BJ (cell line): ENCODE measurements around the gene REP15. TPM values are rescaled to one million over a fixed set of nuclear protein-coding genes. Genes with fewer than 3 reads are reported as not detected.

ENCODE experiments used
- CTCF ChIA-PET: fragments of 350-600 bp; formaldehyde crosslinking; extraction: SDS; loops from one replicate; lab custom pipeline; 2021; ENCODE audit warnings: antibody characterized with exemption, inconsistent platforms; lab: Yijun Ruan, JAX
- POLR2A ChIA-PET: fragments of 300-600 bp; sonication (Branson Sonifier 250); formaldehyde crosslinking; extraction: SDS; loops from one replicate; lab custom pipeline; 2021; ENCODE audit warnings: antibody characterized with exemption; lab: Charles Lee
- DNase-seq: peaks from one replicate; pipeline ENCODE4 v3.0.0-alpha.2; 2011; ENCODE audit warnings: low read depth
- H3K27me3 ChIP-seq: 2 replicates; pipeline ENCODE4 v1.6.0; 2011; ENCODE audit warnings: low read length; ENCODE audit not compliant: control insufficient read depth, insufficient read depth
- H3K36me3 ChIP-seq: 2 replicates; pipeline ENCODE4 v1.5.1; 2011; ENCODE audit warnings: low read length; ENCODE audit not compliant: control insufficient read depth, insufficient read depth
- H3K4me3 ChIP-seq: 2 replicates; pipeline ENCODE4 v1.5.1; 2011; ENCODE audit warnings: low read depth, mild to moderate bottlenecking, control low read depth, low read length
- polyA plus RNA-seq: library from polyadenylated mRNA; depleted of rRNA; stranded (reverse); fragments of >200 nt; gene quantifications from 2 replicates; pipeline ENCODE4 v1.2.3, GENCODE V29; 2011
- TF ChIP-seq, protein P1 (sequence below): IDR thresholded peaks from 2 replicates; pipeline ENCODE4 v1.5.1; 2011; ENCODE audit warnings: low read depth, mild to moderate bottlenecking, control low read depth, inconsistent platforms, low read length, moderate library complexity; ENCODE audit not compliant: insufficient read depth

The REP15 gene
- polyA plus RNA-seq, 1 experiment = 0.63 TPM

DNA sequence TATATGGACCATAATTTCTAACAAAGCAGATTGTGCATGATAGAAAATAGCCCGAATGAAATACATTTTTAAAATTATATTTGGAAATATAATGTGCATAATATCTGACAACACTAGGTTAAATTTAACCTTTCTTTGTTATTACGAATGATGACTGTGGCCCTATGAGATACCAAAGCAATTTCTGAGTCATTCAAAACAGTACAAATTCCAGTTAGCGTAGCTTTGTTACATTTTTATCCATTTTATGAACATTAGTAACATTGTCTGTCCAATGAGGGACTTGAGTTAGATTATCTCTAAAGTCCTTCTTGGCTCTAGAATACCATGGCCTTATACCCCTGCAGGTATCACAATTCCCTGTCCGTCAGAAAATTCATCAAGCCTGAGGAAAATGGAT lies 39.0 kb upstream of the REP15 start:
- POLR2A ChIA-PET = no interaction called here
- CTCF ChIA-PET = no interaction called here
- Histone ChIP-seq H3K27me3 (no peaks in the 10 kb centered on the region), H3K4me3 (no peak overlapping the region), H3K36me3 (peaks cover 10% of the 10 kb centered on the region; the same call in 1 of the 2 replicates)
- TF ChIP-seq, protein P1, sequence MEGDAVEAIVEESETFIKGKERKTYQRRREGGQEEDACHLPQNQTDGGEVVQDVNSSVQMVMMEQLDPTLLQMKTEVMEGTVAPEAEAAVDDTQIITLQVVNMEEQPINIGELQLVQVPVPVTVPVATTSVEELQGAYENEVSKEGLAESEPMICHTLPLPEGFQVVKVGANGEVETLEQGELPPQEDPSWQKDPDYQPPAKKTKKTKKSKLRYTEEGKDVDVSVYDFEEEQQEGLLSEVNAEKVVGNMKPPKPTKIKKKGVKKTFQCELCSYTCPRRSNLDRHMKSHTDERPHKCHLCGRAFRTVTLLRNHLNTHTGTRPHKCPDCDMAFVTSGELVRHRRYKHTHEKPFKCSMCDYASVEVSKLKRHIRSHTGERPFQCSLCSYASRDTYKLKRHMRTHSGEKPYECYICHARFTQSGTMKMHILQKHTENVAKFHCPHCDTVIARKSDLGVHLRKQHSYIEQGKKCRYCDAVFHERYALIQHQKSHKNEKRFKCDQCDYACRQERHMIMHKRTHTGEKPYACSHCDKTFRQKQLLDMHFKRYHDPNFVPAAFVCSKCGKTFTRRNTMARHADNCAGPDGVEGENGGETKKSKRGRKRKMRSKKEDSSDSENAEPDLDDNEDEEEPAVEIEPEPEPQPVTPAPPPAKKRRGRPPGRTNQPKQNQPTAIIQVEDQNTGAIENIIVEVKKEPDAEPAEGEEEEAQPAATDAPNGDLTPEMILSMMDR = no peak
- DNase-seq = no peak

DNA sequence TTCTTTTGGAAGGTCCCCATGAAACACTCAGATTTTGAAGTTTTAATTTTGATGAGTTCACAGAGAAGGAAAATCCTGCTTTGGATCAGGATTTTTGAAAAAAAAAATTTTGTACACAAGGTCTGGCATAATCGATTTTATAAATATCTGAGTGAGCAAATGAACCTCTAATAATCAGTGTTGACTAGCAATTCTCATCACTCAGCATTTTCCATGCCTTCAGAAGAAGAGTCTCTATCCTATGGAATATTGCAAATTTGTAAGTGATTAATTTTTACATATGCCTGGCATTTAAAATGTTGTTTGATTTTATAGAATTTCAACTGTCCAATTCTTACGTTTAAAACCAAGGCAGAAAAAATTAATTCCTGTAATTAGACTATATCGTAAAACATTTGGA lies 30.5 kb upstream of the REP15 start:
- DNase-seq = no peak
- H3K4me3 ChIP-seq = no peak overlapping the region
- CTCF ChIA-PET = no interaction called here
- POLR2A ChIA-PET = no interaction called here
- H3K36me3 ChIP-seq = peaks cover 22% of the 10 kb centered on the region
- no peaks in the 10 kb centered on the region for H3K27me3 ChIP-seq
- TF ChIP-seq, protein P1 = no peak

DNA sequence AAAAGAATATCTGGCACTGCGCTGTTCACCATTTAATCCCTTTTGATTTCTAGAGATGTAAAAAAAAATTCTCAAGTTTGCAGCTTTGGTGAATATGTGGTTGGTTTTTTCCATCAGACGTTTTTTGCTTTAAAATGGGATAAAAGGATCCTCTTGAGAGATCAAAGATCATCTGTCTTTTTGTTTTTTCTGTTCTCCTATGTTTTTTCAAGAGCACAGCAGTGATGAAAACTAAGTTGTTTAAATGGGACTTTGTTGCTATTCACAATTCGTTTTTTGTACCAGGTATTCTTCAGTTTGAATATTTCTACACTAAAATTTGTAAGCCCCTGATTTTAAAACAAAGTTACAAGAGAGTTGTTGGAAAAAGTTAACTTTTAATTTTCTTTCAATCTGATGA lies 29.7 kb upstream of the REP15 start:
- peaks cover 14% of the 10 kb centered on the region for H3K36me3 ChIP-seq
- DNase-seq = no peak
- no peak overlapping the region for H3K4me3 ChIP-seq
- H3K27me3 ChIP-seq = no peaks in the 10 kb centered on the region
- TF ChIP-seq, protein P1 = no peak
- POLR2A ChIA-PET = no interaction called here
- CTCF ChIA-PET = no interaction called here

DNA sequence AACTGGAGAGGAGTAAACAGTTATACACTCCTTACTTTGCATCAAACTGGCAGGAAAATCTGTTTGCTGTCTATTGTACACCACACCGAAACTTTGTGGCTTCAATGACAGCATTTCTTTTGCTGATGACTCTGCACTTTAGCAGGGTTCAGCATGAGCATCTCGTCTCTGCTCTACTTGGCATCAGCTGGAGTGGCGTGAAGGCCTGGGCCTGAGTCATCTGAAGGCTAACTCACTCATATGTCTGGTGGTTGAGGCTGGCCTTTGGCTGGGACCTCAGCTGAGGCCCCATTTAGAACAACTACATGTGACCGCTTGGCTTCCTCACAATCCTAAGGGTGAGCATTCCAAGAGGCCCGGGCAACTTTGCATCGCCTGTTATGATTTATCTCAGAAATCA lies 28.7 kb upstream of the REP15 start:
- TF ChIP-seq, protein P1 = no peak
- ChIA-PET CTCF (no interaction called here), POLR2A (no interaction called here)
- Histone ChIP-seq H3K4me3 (no peak overlapping the region), H3K36me3 (peaks cover 12% of the 10 kb centered on the region), H3K27me3 (no peaks in the 10 kb centered on the region)
- DNase-seq = no peak

DNA sequence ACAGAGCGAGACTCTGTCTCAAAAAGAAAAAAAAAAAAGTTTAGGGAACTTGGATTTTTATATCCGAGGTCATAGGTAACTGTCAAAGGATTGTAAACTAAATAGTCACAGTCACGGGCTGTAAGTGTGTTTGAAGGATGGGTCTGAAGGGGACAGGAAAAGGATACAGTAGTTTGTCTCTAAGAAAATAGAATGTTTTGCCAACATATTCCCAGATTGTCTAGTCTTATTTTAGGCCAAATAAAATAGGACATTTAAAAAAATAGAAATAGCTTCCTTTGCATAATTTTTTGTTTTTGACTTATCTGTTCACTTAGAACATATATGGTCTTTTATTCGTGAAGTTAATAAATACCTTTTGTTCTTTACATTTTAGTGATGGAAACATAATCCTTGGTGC lies 24.2 kb upstream of the REP15 start:
- TF ChIP-seq, protein P1 = no peak

More for the DNA sequence above, 24.2 kb upstream of the REP15 start:
- no peak for DNase-seq
- ChIA-PET POLR2A (no interaction called here), CTCF (no interaction called here)
- peaks cover 17% of the 10 kb centered on the region for H3K36me3 ChIP-seq
- H3K27me3 ChIP-seq = no peaks in the 10 kb centered on the region
- no peak overlapping the region for H3K4me3 ChIP-seq
